ENCODE results near the gene COPA.

Gene COPA

DNA sequence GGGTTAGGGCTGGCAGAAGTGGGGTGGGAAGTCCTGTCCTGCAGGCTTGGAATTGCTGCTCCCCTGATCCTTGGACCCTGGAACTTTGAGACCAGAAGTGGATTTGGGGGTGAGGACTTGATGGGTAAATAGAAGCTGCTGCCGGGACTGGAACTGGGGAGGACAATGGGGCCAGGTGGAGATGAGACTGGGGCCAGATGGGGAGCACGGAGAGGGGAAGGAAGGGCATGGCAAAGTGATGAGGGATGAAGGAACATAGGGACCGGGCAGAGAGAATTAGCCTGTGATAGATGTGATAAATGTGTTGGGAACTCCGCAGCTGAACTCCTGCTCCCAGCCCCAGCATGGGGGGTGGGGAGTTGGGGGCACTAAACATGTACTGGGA, 24.5 kb upstream of the COPA start:
- no peak overlapping the region for H3K4me3 ChIP-seq (ENCODE audit: low read length)
- no peak for DNase-seq (ENCODE audit: low read depth)
- TF ChIP-seq, protein P1, sequence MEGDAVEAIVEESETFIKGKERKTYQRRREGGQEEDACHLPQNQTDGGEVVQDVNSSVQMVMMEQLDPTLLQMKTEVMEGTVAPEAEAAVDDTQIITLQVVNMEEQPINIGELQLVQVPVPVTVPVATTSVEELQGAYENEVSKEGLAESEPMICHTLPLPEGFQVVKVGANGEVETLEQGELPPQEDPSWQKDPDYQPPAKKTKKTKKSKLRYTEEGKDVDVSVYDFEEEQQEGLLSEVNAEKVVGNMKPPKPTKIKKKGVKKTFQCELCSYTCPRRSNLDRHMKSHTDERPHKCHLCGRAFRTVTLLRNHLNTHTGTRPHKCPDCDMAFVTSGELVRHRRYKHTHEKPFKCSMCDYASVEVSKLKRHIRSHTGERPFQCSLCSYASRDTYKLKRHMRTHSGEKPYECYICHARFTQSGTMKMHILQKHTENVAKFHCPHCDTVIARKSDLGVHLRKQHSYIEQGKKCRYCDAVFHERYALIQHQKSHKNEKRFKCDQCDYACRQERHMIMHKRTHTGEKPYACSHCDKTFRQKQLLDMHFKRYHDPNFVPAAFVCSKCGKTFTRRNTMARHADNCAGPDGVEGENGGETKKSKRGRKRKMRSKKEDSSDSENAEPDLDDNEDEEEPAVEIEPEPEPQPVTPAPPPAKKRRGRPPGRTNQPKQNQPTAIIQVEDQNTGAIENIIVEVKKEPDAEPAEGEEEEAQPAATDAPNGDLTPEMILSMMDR (IDR thresholded peaks at IDR 0.05; ENCODE audit: insufficient read depth, low read depth, low read length, missing control alignments): no peak

DNA sequence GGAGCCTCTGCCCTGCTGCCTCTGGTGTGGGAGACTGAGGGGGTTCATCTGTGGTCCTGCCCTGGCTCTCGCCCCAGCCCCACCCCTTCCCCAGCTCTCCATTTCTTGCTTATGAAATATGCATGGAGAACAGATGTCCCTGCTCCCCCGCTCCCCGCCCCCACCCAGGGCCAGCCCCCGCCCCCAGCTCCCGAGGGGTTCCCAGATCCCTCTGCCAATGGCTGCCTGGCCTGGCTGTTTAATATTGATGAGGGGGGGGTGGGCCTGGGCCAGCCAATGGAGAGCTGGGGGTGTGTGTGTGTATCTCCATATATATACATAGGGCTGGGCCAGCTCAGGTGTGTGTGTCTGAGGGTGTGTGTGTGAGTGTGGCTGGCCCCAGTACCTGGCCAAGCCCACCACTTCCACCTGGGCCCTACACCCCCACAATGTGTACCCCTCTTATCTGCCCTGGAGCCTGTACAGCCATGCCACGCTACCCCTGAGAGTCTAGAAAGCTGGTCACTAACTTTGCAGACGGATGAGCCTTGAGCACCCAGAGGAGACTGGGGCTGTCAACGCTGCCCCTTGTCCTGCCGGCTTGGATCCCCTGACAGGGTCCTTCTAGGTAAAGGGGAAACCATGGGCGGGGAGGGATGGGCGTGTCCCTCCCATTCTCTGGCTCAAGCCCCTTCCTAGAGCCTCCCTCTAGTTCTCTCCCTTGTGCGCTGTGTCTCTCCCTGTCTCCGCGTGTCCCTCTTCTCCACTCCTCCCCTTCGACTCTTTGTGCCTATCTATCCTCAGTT, 23.9 kb upstream of the COPA start, which contains the start of gene NHLH1:
Gene NHLH1, plus strand, starts transcription at position 341 of the 785 bp plus-strand sequence. CDS start 3,661 bp downstream, outside the sequence.
- no peak within 1 kb of the TSS for H3K4me3 ChIP-seq (ENCODE audit: low read length)
- TF ChIP-seq, protein P1 (IDR thresholded peaks at IDR 0.05; ENCODE audit: insufficient read depth, low read depth, low read length, missing control alignments): no peak
- DNase-seq (ENCODE audit: low read depth): no peak

DNA sequence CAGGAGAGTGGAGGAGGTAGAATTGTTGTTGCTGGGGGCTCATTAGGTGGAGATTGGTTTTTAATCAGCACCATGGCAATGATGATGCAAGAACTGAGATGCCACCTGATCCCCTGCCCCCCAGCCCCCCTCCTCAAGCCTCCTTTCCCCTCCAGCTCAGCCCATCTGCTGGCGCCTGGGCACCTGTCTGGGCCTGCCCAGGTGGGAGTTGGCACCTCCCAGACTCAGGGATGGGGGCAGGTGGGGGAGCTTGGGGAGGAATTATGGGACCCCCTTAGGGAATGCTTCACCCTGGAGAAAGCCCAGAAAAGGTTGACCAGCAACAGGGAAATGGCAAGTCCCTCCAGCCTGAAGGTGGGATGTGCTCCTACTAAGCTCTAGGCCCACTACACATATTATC, 22.3 kb upstream of the COPA start:
- no peak for DNase-seq (ENCODE audit: low read depth)
- TF ChIP-seq, protein P1 (IDR thresholded peaks at IDR 0.05; ENCODE audit: insufficient read depth, low read depth, low read length, missing control alignments): no peak
- no peak overlapping the region for H3K4me3 ChIP-seq (ENCODE audit: low read length)

DNA sequence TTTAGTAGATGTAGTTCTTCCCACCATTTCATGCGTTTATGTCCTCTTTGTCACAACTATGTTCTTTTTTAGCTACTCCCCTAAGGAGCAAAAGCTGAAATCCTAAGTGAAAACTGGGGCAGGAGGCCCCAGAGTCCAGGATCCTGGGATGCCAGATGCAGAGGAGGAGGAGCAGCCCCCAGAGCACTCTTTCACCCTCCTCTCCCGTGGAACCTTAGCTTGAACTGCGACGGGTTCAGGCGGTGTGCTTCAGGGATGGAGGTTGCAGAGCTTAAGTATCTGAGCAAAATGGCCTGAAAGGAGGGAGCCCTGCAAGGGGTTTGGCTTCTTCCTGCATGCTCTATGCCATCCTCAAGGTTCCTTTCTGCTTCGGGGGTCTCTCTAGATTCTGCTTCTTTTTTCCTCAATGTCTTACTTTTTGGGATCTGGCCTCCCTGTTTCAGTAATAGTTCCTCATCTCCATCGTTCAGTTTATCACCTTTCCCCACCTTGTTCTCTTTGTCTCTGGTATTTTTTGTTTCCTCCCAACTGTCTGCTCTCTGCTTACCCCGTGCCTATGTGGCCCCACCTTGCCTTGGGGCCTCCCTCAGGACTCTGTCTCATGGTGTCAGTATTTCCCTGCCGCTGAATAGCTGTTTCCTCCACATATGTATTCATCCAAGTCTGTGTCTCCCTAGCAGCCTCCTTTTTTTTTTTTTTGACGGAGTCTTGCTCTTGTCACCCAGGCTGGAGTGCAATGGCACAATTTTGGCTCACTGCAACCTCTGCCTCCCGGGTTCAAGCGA, 21.1 kb upstream of the COPA start:
- TF ChIP-seq, protein P1 (IDR thresholded peaks at IDR 0.05; ENCODE audit: insufficient read depth, low read depth, low read length, missing control alignments): no peak
- peak; percentile 38 for DNase-seq (ENCODE audit: low read depth)

DNA sequence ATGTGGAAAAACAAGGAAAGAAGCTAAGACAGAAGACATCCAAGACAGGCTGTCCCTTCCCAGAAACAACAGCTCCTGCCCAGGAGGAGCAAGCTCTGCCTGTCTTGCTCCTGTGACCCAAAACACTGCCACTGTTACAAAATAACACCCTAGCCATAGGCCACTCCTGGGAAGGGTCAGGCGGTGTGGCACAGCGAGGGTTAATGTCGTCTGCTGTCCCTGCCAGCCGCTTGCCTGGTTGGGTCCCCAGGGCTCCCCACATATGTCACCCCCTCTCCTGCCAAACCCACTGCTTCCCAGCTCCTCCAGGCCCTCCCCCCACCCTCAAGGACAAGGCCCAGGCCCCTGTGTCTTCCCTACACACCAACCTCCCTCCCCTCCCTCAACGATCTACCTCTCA, 20.0 kb upstream of the COPA start:
- no peak for DNase-seq (ENCODE audit: low read depth)
- H3K4me3 ChIP-seq (ENCODE audit: low read length): no peak overlapping the region
- TF ChIP-seq, protein P1 (IDR thresholded peaks at IDR 0.05; ENCODE audit: insufficient read depth, low read depth, low read length, missing control alignments): no peak

More for the DNA sequence above, 21.1 kb upstream of the COPA start:
- H3K4me3 ChIP-seq (ENCODE audit: low read length): no peak overlapping the region

DNA sequence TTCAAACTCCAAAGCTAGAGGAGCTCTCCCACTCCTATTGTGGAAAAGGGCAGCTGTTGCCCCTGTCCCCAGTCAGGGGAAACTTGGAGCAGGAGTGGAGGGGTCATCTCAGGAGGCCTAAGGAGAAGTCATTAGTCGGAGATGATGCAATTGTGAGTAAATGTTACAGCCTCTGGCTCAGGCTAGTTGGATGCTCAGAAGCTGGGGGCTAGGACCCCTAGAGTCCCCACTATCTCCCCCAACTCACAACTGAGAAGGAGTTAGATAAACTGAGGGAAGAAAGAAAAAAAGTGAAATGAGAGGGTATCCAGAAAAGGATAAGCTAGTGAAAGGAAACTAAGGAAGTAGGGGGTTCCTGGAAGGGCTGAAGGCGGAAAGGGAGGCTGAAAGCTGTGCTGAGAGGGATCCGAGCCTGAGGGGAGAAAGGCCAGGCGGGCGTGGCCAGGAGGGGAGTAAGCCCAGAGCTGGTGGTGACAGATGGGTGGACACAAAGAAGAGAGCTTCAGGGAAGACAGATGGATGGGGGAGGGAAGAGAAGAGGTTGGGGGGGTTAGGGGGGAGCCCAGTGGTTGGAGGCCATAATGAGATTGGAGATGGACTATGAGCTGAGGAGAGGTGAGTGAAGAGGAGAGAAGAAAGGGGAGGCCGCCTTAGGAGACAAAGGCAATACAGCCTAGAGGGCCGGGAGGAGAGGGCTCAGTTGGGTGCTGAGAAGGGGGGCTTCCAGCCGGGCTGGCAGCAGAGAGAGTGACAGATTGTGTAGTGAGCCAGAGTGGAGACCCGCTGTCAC, 19.3 kb upstream of the COPA start:
- DNase-seq (ENCODE audit: low read depth): no peak
- no peak overlapping the region for H3K4me3 ChIP-seq (ENCODE audit: low read length)
- TF ChIP-seq, protein P1 (IDR thresholded peaks at IDR 0.05; ENCODE audit: insufficient read depth, low read depth, low read length, missing control alignments): no peak

Data from epithelial cell of esophagus (primary cell).